Cardiac muscle cell (in vitro differentiated cells and primary cell): ENCODE data around the gene ZSCAN31. TPM values are rescaled to one million over a fixed set of nuclear protein-coding genes. Genes with fewer than 3 reads are reported as not detected.

Source experiments
- DNase-seq, 2 donors: peaks; one replicate each; pipeline versions ENCODE4 v3.0.0 to v3.0.0-alpha.2; 2010 to 2017; ENCODE audit warnings: low read depth in 1 of 2, low spot score in 1 of 2
- H3K27ac ChIP-seq: fragments of 200-600 bp; sonication (generic); 2 replicates; pipeline ENCODE4 v1.5.1; 2016
- H3K27me3 ChIP-seq: fragments of 200-600 bp; sonication (generic); 2 replicates; pipeline ENCODE4 v1.6.0; 2016; ENCODE audit warnings: control low read depth
- H3K36me3 ChIP-seq: fragments of 200-600 bp; sonication (generic); 2 replicates; pipeline ENCODE4 v1.5.1; 2016; ENCODE audit warnings: control low read depth
- H3K4me1 ChIP-seq: fragments of 200-600 bp; sonication (generic); 2 replicates; pipeline ENCODE4 v1.8.1; 2017; ENCODE audit warnings: low read depth, mild to moderate bottlenecking, mixed run types
- H3K4me3 ChIP-seq: fragments of 200-600 bp; sonication (generic); 2 replicates; pipeline ENCODE4 v1.5.1; 2016; ENCODE audit warnings: mild to moderate bottlenecking
- H3K9me3 ChIP-seq: fragments of 200-600 bp; sonication (generic); 2 replicates; pipeline ENCODE4 v1.5.1; 2017; ENCODE audit warnings: low read depth, mild to moderate bottlenecking, control low read depth
- polyA plus RNA-seq: library from polyadenylated mRNA; unstranded; fragments of >200 nt; fragmentation: Nextera tagmentation; extraction: Ambion mirVana; gene quantifications from 2 replicates; pipeline ENCODE4 v1.2.1, GENCODE V29; 2016
- total RNA-seq: library from RNA; depleted of rRNA; stranded (reverse); fragments of >200 nt; gene quantifications from 2 replicates; pipeline ENCODE4 v1.2.3, GENCODE V29; 2016
- TF ChIP-seq, protein P1 (sequence below): IDR thresholded peaks from 2 replicates; pipeline ENCODE4 v1.5.1; 2012; ENCODE audit warnings: low read depth, mild to moderate bottlenecking, low read length

Gene ZSCAN31
- total and polyA plus RNA-seq, 2 experiments from 2014 or later, result 3.8 to 8.1 TPM

- H3K27me3 ChIP-seq, result no peaks in the 10 kb centered on the region
- H3K4me1 ChIP-seq, result no peaks in the 10 kb centered on the region
- DNase-seq, result no peak
- no peak overlapping the region for H3K27ac ChIP-seq
- TF ChIP-seq, protein P1, sequence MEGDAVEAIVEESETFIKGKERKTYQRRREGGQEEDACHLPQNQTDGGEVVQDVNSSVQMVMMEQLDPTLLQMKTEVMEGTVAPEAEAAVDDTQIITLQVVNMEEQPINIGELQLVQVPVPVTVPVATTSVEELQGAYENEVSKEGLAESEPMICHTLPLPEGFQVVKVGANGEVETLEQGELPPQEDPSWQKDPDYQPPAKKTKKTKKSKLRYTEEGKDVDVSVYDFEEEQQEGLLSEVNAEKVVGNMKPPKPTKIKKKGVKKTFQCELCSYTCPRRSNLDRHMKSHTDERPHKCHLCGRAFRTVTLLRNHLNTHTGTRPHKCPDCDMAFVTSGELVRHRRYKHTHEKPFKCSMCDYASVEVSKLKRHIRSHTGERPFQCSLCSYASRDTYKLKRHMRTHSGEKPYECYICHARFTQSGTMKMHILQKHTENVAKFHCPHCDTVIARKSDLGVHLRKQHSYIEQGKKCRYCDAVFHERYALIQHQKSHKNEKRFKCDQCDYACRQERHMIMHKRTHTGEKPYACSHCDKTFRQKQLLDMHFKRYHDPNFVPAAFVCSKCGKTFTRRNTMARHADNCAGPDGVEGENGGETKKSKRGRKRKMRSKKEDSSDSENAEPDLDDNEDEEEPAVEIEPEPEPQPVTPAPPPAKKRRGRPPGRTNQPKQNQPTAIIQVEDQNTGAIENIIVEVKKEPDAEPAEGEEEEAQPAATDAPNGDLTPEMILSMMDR, result no peak
- no peaks in the 10 kb centered on the region for H3K9me3 ChIP-seq
- H3K36me3 ChIP-seq, result peaks cover 20% of the 10 kb centered on the region
- no peak overlapping the region for H3K4me3 ChIP-seq
These were observed 41.9 kb upstream of the ZSCAN31 start for GRCh38 chr6:28377879-28378278.

DNA sequence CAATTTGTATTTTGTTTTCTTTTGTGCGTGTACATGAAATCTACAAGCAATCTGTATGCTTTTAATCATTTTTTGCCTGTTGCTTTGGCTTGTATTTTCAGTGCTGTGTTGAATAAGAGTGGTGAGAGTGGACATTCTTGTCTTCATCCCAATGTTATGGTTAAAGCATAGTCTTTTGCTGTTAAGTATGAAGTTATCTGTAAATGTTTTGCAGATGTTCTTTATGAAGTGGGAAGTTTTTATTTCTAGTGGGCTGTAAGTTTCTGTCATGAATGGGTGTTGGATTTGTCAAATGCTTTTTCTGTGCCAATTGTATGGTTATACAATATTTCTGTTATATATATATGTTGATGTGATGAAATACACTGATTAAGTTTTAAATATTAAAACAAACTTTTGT, 38.0 kb upstream of the ZSCAN31 start:
- Histone ChIP-seq H3K27ac (no peak overlapping the region), H3K27me3 (no peaks in the 10 kb centered on the region), H3K4me1 (no peaks in the 10 kb centered on the region), H3K9me3 (no peaks in the 10 kb centered on the region), H3K36me3 (peaks cover 9% of the 10 kb centered on the region), H3K4me3 (no peak overlapping the region)
- TF ChIP-seq, protein P1, result no peak
- DNase-seq, result no peak

DNA sequence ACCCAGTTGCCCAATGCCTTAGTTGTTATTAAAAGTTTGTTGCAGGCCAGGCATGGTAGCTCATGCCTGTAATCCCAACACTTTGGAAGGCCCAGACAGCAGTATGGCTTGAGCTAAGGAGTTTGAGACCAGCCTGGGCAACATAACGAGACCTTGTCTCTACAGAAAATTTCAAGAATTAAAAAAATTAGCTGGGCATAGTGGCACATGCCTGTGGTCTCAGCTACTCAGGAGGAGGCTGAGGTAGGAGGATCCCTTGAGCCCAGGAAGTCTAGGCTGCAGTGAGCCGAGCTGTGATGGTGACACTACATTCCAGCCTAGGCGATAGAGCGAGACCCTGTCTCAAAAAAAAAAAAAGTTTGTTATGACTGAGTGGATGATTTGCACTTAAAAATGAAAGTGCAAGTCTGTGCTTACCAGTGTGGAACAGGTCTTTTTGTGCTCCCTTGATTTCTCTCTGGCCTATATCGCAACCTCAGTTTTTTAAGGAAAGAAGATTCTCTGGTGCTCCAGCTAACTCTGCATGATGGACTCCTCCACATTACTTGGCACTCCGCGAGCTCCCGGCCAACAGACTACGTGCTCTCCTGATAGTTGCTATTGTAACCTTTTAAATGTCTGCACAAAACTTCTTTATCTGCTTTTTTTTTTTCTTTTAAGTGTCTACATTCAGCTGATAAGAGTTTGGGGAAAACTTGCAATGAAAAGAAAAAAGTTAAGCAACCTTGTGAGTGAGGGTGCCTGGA, 35.9 kb upstream of the ZSCAN31 start:
- TF ChIP-seq, protein P1, result no peak
- DNase-seq, result peak in 1 of 2 donors; percentile 22
- Histone ChIP-seq H3K36me3 (peaks cover 3% of the 10 kb centered on the region), H3K9me3 (no peaks in the 10 kb centered on the region), H3K4me3 (no peak overlapping the region), H3K27ac (no peak overlapping the region), H3K27me3 (no peaks in the 10 kb centered on the region), H3K4me1 (no peaks in the 10 kb centered on the region)

- TF ChIP-seq, protein P1, result no peak
- no peak for DNase-seq
- Histone ChIP-seq H3K27me3 (no peaks in the 10 kb centered on the region), H3K9me3 (no peaks in the 10 kb centered on the region), H3K4me1 (no peaks in the 10 kb centered on the region), H3K27ac (no peak overlapping the region), H3K36me3 (peaks cover 5% of the 10 kb centered on the region), H3K4me3 (no peak overlapping the region)
These were observed 35.3 kb upstream of the ZSCAN31 start for GRCh38 chr6:28371280-28371679.

DNA sequence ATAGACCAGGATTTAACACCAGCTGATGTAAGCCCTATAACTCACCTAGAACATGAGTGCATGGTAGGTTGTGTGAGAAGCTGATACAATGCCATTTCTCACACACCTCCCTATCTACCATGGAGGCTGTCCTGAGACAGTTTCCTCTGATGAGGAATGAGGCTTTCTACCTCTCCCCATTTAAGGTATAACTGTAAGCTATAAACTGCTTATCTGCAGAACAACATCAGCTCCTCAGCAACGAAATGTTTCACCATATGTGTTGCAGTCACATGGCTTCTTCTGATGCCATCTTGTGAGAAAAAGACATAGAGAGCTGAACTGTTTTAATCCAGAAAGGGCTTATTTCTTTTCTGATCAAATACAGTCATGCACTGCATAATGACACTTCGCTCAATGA, 34.5 kb upstream of the ZSCAN31 start:
- TF ChIP-seq, protein P1, result no peak
- Histone ChIP-seq H3K36me3 (peaks cover 11% of the 10 kb centered on the region), H3K9me3 (no peaks in the 10 kb centered on the region), H3K4me3 (no peak overlapping the region), H3K4me1 (no peaks in the 10 kb centered on the region), H3K27ac (no peak overlapping the region), H3K27me3 (no peaks in the 10 kb centered on the region)
- no peak for DNase-seq
